ENCODE measurements around the gene IL1B.
"Not testable (repeated sequence)": the region's sequence is repeated elsewhere in the genome, so short reads cannot be mapped to it uniquely, and the experiment has no call there.

The IL1B gene

GRCh38 chr2:112849956-112850355 lies 13.4 kb upstream of the IL1B start:
- no peak for DNase-seq

DNA sequence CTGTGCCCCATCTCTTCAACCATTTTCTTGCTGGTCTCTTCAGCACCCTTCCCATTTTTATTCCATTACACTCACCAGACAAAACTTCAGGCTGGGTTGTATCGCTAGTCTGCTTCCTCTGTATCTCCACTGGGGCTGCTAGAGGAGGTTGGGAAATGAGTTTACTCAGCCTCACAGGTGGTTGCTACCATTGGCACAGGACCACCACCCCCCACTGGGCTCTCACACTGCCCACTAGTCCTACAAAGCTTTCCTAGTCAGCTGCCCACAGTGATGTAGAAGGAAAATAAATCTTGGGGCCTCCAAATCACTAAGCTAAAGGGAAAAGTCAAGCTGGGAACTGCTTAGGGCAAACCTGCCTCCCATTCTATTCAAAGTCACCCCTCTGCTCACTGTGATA lies 12.3 kb upstream of the IL1B start:
- no peak for DNase-seq

DNA sequence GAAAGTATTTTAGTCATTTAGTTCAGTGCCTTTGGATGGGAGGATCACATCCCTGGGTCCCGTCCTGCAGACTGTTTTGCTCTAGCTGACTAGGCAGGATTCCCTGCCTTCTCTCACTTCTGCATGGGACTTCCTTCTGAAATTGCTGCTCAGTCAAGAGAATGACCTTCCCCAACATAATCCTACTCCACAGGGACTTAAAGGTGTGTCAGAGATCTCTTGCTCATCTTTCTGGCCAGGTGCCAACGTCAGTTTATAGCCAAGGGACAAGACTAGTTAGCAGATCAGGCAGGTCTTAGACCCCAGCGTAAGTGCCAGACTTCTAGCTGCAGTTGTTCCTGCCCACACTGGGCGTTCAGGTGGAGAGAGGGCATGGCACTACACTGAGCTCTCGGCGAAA lies 9.5 kb upstream of the IL1B start:
- no peak for DNase-seq

- no peak for DNase-seq
These were observed 7.3 kb upstream of the IL1B start for GRCh38 chr2:112843836-112844235.

DNA sequence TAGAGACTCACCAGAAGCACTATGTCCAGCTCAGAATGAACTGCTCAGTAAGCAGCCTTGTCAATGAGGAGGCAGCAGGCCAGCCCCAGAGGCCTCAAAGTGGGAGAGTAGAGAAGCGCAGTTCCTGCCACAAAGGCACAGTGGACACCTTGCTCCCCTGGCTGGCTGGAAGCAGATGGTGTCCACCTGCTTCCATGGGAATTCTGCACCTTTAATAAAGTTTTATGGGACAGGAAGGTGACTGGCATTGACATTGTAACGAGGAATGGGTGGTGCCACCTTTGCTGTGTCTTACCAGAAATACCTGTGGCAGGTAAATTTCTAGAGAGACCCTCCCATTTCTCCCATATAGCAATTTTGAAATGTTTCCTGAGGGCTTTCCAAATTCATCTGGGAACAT lies 6.7 kb upstream of the IL1B start:
- DNase-seq, result no peak

DNA sequence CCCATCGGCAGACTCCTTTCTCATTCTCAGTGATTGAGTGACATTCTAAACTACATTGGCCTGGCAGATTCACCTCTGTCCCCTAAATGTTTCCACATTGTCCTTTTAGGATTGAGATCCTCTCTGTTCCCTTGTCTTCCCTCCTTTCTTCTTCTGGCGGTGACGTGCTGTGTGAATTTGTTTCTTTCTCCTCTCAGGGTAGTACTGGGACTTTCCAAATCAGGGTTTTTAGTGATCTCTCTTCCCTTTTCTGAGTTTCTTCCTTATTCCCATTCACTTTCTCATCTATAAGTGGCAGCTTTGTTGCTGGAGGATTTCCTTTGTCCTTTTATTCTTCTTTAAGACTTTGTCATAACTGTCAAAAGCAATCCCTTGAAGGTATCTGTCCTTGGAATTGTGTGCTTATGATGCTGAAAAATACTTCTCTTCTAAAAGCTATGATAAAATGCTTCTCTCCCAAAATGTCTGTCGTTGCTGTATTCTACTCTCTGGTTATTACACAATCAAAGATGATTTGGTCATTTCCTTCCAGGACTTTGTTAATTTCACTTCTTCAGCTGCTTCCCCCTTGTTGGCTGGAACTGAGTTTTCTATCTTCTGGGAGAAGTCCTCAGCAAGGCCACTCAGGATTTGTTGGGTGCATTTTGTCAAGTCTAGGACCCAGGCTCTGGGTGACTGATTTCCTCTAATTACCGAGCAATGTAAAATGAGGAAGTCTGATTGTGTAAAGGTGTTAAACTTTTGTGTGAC lies 4.9 kb upstream of the IL1B start:
- no peak for DNase-seq

GRCh38 chr2:112840068-112840445 lies 3.5 kb upstream of the IL1B start:
- no peak for DNase-seq

DNA sequence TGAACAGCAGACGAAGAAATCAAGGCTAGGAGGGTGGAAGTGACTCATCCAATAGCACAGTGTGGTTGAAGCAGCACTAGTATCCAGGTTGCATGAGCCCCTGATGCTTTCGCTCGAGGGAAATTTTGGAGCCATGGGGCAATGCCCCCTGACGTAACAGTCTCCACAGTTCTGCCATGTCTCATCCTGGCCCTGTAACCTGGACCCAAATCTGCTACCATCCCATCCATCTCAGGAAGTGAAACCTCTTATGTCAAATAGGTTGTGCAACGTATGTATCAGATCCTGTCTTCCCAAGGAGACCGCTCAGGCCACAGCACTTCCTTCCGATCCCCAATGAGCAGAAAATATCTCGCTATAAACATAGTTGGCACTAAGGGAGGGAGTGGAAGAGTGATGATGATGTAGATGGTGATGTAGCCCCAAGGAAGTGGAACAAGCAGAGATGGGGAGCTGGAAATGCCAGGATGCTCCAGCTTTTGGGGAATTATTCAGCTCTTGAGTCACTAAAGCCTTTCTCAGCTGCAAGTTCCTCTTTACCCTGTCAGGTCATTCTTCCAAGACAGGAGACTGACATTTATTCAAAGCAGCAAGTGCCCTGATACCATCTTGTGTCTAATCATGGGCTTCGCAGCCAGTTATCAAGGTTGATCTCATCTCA lies 3.0 kb upstream of the IL1B start:
- DNase-seq, result no peak

- no peak for DNase-seq
These were observed 417 bp downstream of the IL1B start for GRCh38 chr2:112836163-112836560.

DNA sequence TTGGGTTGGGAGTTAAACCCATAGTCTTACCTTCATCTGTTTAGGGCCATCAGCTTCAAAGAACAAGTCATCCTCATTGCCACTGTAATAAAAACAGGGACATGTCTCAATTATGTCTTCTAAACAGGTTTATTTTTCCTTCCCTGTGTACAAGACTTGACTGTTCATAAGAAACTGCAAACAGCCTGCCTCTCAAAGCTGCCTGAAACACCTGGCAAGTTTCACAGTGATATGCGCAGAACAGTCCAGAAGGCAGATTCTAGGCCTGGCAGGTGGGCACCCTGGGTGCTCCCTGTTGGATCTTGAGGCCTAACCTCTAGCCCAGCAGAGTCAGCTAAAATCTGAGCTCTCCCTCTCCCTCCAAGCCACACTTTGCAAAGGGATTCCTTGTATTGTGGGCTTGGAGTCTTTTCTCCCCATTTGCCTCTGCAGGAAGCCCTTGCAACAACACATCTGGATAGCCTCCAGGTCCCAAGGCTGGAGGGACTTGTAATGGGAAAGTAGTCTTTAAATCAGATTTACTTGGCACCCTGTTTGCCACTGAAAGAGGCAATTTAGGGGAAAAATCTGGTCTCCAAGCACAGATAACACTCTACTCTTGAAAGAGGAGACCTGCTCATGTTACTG lies 930 bp downstream of the IL1B start:
- no peak for DNase-seq

DNA sequence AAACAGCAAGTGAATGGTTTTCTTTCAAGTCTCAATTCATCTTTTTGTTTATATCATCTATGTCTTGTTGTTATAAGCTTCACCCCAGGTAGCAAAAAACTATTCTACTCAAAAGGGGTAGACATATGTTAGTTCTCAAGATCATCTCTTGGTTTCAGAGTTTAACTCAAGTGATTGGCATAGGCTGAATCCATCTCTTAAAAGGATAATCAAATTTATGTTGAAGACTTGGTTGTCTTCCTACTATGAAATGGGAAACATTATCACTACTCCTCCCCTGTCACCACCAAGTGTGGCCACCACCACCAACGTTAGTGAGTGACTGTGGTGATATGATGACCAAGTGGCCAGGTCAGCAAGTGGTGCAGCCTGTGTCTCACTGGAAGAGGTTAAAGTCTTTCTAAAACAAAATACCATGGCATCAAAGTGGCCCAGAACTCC lies 1.5 kb downstream of the IL1B start:
- DNase-seq, result no peak

DNA sequence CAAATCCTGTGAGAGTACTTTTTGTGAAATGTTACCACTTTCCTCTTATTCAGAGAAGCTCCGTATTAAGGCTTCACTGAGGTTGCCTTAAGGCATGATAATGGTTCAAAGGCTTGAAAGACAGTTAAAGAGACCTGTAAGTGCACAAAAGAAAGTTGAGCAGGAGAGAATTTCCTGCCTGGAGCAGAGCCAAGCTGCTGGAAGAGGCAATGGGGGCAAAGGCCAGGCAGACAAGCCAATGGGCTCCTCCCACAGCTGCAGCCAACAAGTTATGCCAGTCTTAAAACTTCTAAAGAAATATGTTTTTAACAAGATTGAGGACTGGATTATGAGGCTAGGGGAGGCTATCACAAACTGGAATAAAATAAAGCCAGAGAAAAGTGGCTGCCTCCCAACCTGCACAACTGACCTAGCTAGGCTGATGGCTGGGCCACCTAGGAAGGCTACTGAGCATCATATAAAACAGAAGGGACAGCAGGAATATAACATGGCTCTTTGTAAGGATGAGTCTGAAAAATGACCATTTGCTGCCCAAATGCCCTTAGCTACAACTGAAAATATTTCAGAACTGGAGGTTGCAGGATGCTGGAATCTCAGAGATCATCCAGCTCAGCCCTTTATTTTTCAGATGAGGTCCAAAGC lies 2.1 kb downstream of the IL1B start:
- no peak for DNase-seq

- DNase-seq, result no peak
These were observed 2.6 kb downstream of the IL1B start for GRCh38 chr2:112833976-112834375.

DNA sequence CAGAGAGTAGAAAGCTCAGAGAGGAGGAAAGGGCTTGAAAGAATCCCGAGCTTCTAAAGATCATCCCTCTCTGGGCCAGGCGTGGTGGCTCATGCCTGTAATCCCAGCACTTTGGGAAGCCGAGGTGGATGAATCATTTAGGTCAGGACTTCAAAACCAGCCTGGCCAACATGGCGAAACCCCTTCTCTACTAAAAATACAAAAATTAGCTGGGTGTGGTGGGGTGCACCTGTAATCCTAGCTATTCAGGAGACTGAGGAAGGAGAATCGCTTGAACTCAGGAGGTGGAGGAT lies 3.0 kb downstream of the IL1B start:
- not testable (repeated sequence) for DNase-seq

DNA sequence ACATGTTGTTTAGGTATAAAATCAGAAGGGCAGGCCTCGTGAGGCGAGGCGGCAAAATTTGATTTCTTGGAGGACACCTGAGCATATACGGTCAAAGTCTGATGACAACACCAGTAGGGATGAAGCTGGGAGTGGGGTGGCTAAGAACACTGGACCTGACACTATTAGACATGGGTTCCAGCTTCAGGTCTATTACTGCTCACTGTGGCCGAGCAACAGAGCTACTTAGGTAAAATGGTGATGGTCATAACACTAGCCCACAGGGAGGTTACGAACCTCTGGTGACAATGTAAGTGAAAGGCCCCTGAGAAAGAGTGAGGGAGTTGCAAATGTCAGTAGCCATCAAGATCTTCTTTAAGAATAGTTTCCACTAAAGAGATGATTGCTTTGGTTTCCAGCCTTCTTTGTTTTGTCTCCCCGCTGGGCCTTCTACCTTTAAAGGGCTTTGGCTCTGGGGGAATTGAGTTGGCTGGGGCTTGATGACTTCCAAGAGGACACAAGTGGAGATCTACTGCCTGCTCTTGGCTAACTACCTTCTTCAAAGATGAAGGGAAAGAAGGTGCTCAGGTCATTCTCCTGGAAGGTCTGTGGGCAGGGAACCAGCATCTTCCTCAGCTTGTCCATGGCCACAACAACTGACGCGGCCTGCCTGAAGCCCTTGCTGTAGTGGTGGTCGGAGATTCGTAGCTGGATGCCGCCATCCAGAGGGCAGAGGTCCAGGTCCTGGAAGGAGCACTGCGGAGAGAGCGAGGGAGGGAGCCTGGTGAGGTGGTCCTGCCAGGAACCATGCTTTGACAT lies 3.5 kb downstream of the IL1B start:
- no peak for DNase-seq

DNA sequence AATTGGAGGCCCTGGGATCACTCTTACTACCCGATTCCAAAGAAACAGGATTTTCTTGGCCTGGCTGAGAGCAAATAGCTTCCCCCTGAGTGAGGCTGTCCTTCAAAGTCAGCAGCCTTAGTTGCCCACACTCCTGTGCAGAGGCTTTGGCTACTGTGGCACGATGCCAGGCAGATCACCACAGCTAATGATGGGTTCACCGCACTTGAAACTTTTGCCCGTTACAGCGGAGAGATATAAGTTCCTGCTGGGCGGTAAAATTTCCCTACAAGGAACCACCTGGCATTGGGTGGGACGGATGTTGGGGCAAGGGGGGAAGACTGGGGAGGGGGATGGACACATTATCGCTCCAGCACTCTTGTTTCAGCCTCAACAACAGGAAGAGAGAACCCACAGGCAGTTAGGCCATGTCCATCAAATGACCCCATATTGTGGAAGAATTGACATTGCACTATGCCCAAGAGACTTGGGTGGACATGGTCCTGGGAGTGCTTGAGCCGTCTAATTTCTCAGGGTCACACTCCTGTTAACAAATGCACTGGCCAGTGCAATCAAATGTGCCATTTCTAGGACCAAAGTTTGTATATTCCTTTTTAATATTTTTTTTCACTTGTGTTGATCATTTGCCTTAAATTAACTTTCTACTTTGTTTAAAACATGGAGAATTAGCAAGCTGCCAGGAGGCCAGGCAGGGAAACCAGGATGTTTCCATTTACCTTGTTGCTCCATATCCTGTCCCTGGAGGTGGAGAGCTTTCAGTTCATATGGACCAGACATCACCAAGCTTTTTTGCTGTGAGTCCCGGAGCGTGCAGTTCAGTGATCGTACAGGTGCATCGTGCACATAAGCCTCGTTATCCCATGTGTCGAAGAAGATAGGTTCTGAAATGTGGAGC lies 4.4 kb downstream of the IL1B start:
- no peak for DNase-seq

DNA sequence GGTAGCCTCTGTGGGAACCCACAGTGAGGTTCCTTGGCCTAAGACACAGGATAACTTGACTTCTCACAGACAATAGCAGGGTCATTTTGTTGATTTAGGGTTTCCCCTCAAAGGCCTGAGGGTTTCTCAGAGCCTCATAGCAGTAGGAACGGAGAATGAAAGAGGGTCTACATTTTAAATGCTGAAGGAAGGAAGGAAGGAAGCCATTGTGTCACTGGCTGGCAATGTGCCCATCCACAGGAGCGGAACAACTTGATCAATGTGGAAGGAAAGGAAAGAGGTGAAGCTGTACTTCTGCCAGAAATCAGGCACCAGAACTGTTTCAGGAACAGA lies 5.1 kb downstream of the IL1B start:
- DNase-seq, result no peak

DNA sequence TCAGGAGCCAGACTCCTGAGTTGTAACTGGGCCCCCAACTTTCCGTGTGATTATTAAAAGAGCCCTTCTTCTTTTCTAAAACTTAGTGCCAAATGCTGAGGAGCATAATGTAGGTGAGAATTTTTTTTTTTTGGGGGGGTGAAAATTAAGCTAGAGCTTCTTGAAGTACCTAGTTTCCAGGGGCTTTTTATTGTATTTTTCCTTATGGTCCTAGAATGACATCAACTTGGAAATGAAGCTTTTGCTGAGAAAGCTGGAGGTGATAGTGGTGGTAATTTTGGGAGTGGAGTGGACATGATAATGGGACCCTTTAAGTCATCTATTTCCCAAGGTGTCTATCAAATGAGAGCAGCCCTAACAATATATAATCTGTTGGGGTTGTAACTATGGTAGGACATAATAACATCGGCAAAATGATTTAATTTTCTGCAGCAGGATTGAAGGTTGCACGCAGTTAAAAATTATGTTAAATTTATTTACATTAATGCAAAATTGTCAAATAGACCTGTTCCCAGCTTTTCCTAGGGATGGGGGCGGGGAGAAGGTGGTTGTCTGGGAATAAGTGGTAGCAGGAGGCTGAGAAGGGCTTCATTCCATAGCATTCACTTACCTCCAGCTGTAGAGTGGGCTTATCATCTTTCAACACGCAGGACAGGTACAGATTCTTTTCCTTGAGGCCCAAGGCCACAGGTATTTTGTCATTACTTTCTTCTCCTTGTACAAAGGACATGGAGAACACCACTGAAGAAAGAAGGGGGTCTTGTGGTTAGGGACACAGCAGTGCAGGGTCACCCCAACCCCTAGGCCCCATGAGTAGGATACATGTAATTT lies 5.7 kb downstream of the IL1B start:
- no peak for DNase-seq

- no peak for DNase-seq
These were observed 6.5 kb downstream of the IL1B start for GRCh38 chr2:112829961-112830681.

DNA sequence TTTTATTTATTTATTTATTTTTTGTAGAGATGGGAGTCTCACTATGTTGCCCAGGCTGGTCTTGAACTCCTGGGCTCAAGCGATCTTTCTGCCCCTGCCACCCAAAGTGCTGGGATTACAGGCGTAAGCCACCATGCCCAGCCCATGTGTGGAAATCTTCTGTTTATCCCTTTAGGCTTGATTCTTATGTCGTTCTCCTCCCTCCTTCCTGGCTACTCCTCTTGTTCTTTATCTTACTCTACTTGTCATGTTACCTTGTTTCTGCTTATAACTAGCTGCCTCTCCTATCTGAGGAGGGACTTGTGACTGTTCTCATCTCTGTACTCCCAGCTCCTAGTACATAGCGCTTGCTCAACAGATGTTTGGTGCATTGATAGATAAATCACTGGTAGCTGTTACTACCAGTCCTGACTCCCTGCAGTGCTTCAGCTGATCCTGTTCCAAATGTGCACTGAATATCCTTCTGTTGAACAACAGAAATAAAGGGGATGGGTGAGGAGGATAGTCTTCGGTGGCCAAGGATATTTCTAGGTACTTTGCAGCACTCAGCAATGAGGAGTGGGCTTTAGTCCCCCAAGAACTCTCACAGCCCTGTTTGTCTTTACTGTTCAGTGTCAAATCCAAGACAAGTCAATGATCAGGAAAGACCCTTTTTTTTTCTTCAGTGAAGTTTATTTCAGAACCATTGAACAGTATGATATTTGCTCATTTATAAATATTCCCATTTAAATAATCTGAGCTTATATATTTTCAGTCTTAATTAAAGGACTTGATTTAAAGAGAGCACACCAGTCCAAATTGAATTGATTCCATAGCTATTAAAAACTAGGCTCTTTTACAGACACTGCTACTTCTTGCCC lies 7.2 kb downstream of the IL1B start:
- DNase-seq, result no peak
